ENCODE measurements around the gene KIAA0586. TPM values are rescaled to one million over a fixed set of nuclear protein-coding genes. Genes with fewer than 3 reads are reported as not detected.

Gene KIAA0586
- total RNA-seq, 1 donor from 2014 or later = 19.7 TPM

DNA sequence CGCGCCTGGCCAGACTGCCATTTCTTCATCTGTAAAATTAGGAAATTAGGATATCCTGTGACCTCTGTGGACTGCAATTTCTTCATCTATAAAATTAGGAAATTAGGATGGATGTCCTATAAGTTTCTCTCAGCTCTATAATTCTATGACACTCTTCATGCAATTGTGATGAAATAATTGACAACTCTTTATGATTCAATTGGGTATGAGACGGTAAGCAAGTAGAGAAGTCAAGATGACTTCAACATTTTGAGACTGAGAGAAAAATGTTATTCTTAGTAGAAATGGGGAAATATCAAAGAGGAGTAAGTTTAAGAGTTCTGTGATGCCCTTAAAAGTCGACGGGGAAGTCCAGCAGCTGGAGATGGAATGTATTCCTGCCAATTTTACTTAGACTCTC lies 12.0 kb downstream of the KIAA0586 start:
- Mint-ChIP-seq H3K9me3 (no peaks in the 10 kb centered on the region), H3K27ac (no peak overlapping the region), H3K4me1 (no peaks in the 10 kb centered on the region), H3K4me3 (no peak overlapping the region), H3K36me3 (peaks cover 29% of the 10 kb centered on the region), H3K27me3 (ENCODE audit: low read depth) (no peaks in the 10 kb centered on the region)
- no peak for TF ChIP-seq CTCF (IDR thresholded peaks at IDR 0.05; ENCODE audit: unreplicated experiment)
- DNase-seq (ENCODE audit: low spot score in 2 of 2, unreplicated experiment in 2 of 2) = no peak

GRCh38 chr14:58444627-58445026 lies 17.1 kb downstream of the KIAA0586 start:
- H3K4me3 Mint-ChIP-seq = no peak overlapping the region

DNA sequence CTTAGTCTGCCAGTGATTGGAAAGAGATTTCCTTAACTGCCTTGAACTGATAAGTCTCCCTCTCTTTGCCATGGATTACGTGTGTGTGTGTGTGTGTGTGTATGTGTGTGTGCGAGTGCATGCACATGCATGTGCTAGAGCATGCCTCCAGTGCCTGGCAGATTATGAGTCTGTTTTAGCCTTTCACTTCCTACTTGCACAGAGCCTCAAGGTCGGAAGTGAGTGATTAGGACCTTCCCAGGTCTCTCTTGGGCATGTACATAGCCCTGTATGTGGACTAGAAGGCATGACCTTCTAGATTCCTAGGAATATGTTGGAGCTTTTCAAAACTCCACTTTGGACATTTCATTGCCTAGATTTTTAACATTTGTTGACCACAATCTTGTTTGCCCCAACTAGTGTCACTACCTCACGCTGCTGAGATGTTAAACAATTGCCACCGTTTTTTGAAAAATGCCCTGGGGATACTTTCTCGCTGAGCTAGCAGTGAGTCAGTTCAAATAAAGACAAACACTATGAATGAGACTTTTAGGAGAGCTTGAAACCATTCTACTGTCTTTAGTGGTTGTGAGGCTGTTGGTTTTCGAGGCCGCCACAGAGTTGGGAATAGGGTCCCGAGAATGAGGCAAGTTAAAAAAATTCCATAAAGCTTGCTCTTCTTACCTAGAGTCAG lies 28.2 kb downstream of the KIAA0586 start:
- Mint-ChIP-seq H3K36me3 (peaks cover 35% of the 10 kb centered on the region), H3K9me3 (peaks cover 8% of the 10 kb centered on the region), H3K27me3 (ENCODE audit: low read depth) (no peaks in the 10 kb centered on the region), H3K4me3 (no peak overlapping the region), H3K27ac (no peak overlapping the region), H3K4me1 (no peaks in the 10 kb centered on the region)
- DNase-seq (ENCODE audit: low spot score in 2 of 2, unreplicated experiment in 2 of 2) = no peak
- TF ChIP-seq CTCF (IDR thresholded peaks at IDR 0.05; ENCODE audit: unreplicated experiment) = no peak

More at GRCh38 chr14:58444627-58445026, 17.1 kb downstream of the KIAA0586 start:
- H3K9me3 Mint-ChIP-seq = no peaks in the 10 kb centered on the region
- no peak for TF ChIP-seq CTCF (IDR thresholded peaks at IDR 0.05; ENCODE audit: unreplicated experiment)
- DNase-seq (ENCODE audit: low spot score in 2 of 2, unreplicated experiment in 2 of 2) = no peak
- H3K4me1 Mint-ChIP-seq = peaks cover 7% of the 10 kb centered on the region
- no peak overlapping the region for H3K27ac Mint-ChIP-seq
- peaks cover 14% of the 10 kb centered on the region for H3K36me3 Mint-ChIP-seq
- no peaks in the 10 kb centered on the region for H3K27me3 Mint-ChIP-seq (ENCODE audit: low read depth)

- Mint-ChIP-seq H3K36me3 (peaks cover 24% of the 10 kb centered on the region), H3K27ac (no peak overlapping the region), H3K27me3 (ENCODE audit: low read depth) (no peaks in the 10 kb centered on the region), H3K4me3 (no peak overlapping the region), H3K4me1 (no peaks in the 10 kb centered on the region), H3K9me3 (no peaks in the 10 kb centered on the region)
- DNase-seq (ENCODE audit: low spot score in 2 of 2, unreplicated experiment in 2 of 2) = no peak
- no peak for TF ChIP-seq CTCF (IDR thresholded peaks at IDR 0.05; ENCODE audit: unreplicated experiment)
Observed at GRCh38 chr14:58460772-58461171, 33.3 kb downstream of the KIAA0586 start.

DNA sequence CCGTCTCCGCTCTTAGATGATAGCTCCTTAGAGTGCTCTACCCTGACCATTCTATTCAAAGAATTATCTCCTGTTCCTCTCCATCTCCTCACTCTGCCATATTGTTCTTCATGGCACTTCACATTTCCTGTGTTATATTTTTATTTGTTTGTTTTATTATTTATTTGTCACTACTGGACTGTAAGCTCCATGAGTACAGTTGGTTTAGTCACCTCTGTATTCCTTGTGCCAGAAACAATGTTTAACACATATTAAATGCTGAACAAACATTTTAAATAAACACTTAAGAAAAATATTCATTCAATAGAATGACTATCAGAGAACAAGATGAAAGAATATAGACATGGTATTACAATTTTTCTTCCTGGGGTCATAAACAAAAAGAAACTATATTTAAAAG lies 35.6 kb downstream of the KIAA0586 start:
- no peak for TF ChIP-seq CTCF (IDR thresholded peaks at IDR 0.05; ENCODE audit: unreplicated experiment)
- H3K9me3 Mint-ChIP-seq = no peaks in the 10 kb centered on the region
- no peaks in the 10 kb centered on the region for H3K4me1 Mint-ChIP-seq
- H3K27me3 Mint-ChIP-seq (ENCODE audit: low read depth) = no peaks in the 10 kb centered on the region
- no peak for DNase-seq (ENCODE audit: low spot score in 2 of 2, unreplicated experiment in 2 of 2)
- no peak overlapping the region for H3K27ac Mint-ChIP-seq
- peaks cover 15% of the 10 kb centered on the region for H3K36me3 Mint-ChIP-seq
- H3K4me3 Mint-ChIP-seq = no peak overlapping the region

Data from mesothelial cell of epicardium (in vitro differentiated cells).